H9 (cell line): Measurements from ENCODE around the gene KCNAB2. TPM values are rescaled to one million over a fixed set of nuclear protein-coding genes. Genes with fewer than 3 reads are reported as not detected.

Source experiments
- DNase-seq: peaks from one replicate; pipeline ENCODE4 v3.0.0-alpha.2; 2017
- H2AFZ ChIP-seq: one replicate; pipeline ENCODE4 v1.6.1; 2013; ENCODE audit warnings: mild to moderate bottlenecking, low read length, control low read depth, moderate library complexity
- H2AK5ac ChIP-seq: 2 replicates; pipeline ENCODE4 v1.6.1; 2013; ENCODE audit warnings: low read length, control low read depth, mixed read lengths; ENCODE audit not compliant: insufficient read length
- H2BK120ac ChIP-seq: one replicate; pipeline ENCODE4 v1.6.1; 2013; ENCODE audit warnings: low read depth, mild to moderate bottlenecking, low read length, control low read depth, inconsistent platforms; ENCODE audit not compliant: poor library complexity, severe bottlenecking
- H2BK12ac ChIP-seq: 2 replicates; pipeline ENCODE4 v1.6.1; 2013; ENCODE audit warnings: low read length, control low read depth, mixed read lengths, low read depth; ENCODE audit not compliant: insufficient read length
- H2BK15ac ChIP-seq: 2 replicates; pipeline ENCODE4 v1.6.1; 2013; ENCODE audit warnings: low read depth, low read length, control low read depth
- H2BK20ac ChIP-seq: one replicate; pipeline ENCODE4 v1.6.1; 2013; ENCODE audit warnings: low read depth, mild to moderate bottlenecking, low read length, control low read depth, inconsistent platforms; ENCODE audit not compliant: poor library complexity, severe bottlenecking
- H2BK5ac ChIP-seq: 2 replicates; pipeline ENCODE4 v1.6.1; 2013; ENCODE audit warnings: low read length, control low read depth, mixed read lengths; ENCODE audit not compliant: insufficient read length
- H3K14ac ChIP-seq: 2 replicates; pipeline ENCODE4 v1.6.1; 2013; ENCODE audit warnings: low read length, control low read depth; ENCODE audit not compliant: insufficient read depth
- H3K18ac ChIP-seq: 2 replicates; pipeline ENCODE4 v1.6.1; 2013; ENCODE audit warnings: low read depth, mild to moderate bottlenecking, mixed read lengths, low read length, control low read depth; ENCODE audit not compliant: insufficient read length
- H3K23ac ChIP-seq: 2 replicates; pipeline ENCODE4 v1.6.1; 2013; ENCODE audit warnings: low read length, control low read depth, mixed read lengths, low read depth; ENCODE audit not compliant: insufficient read length
- H3K23me2 ChIP-seq: 2 replicates; pipeline ENCODE4 v1.6.1; 2013; ENCODE audit warnings: low read depth, mild to moderate bottlenecking, mixed read lengths, low read length, control low read depth; ENCODE audit not compliant: insufficient read length, poor library complexity, severe bottlenecking
- H3K27ac ChIP-seq: 2 replicates; pipeline ENCODE4 v1.5.1; 2013; ENCODE audit warnings: low read length, control low read depth, mixed read lengths, low read depth; ENCODE audit not compliant: insufficient read length
- H3K27me3 ChIP-seq: 2 replicates; pipeline ENCODE4 v1.6.1; 2013; ENCODE audit warnings: low read length, control low read depth, inconsistent platforms; ENCODE audit not compliant: insufficient read depth
- H3K4ac ChIP-seq: 2 replicates; pipeline ENCODE4 v1.6.1; 2013; ENCODE audit warnings: low read depth, mild to moderate bottlenecking, control low read depth, inconsistent platforms, low read length, moderate library complexity
- H3K4me1 ChIP-seq: 2 replicates; pipeline ENCODE4 v1.6.1; 2013; ENCODE audit warnings: low read length, control low read depth, inconsistent platforms; ENCODE audit not compliant: insufficient read depth
- H3K4me2 ChIP-seq: 2 replicates; pipeline ENCODE4 v1.6.1; 2013; ENCODE audit warnings: low read length, control low read depth, mixed read lengths; ENCODE audit not compliant: insufficient read length, insufficient read depth
- H3K56ac ChIP-seq: 2 replicates; pipeline ENCODE4 v1.6.1; 2013; ENCODE audit warnings: low read depth, mild to moderate bottlenecking, mixed read lengths, low read length, control low read depth; ENCODE audit not compliant: insufficient read length
- H3K79me1 ChIP-seq: 2 replicates; pipeline ENCODE4 v1.6.1; 2013; ENCODE audit warnings: low read depth, mild to moderate bottlenecking, moderate library complexity, low read length, control low read depth, inconsistent platforms; ENCODE audit not compliant: insufficient read depth, poor library complexity, severe bottlenecking
- H3K79me2 ChIP-seq: 2 replicates; pipeline ENCODE4 v1.6.1; 2013; ENCODE audit warnings: low read length, control low read depth, inconsistent platforms; ENCODE audit not compliant: insufficient read depth
- H3K9ac ChIP-seq: 2 replicates; pipeline ENCODE4 v1.6.1; 2013; ENCODE audit warnings: low read length, control low read depth, mixed read lengths; ENCODE audit not compliant: insufficient read length; ENCODE audit errors: extremely low read depth
- H3K9me3 ChIP-seq: one replicate; pipeline ENCODE4 v1.6.1; 2013; ENCODE audit warnings: low read depth, low read length, inconsistent platforms; ENCODE audit not compliant: control insufficient read depth
- H3T11ph ChIP-seq: one replicate; pipeline ENCODE4 v1.6.1; 2013; ENCODE audit warnings: mild to moderate bottlenecking, low read length, control low read depth, inconsistent platforms
- H4K20me1 ChIP-seq: one replicate; pipeline ENCODE4 v1.6.1; 2013; ENCODE audit not compliant: control insufficient read depth, insufficient read length, insufficient read depth
- H4K5ac ChIP-seq: 2 replicates; pipeline ENCODE4 v1.6.1; 2013; ENCODE audit warnings: low read depth, mild to moderate bottlenecking, mixed read lengths, low read length, control low read depth; ENCODE audit not compliant: insufficient read length
- H4K8ac ChIP-seq: replicated peaks from 2 replicates; pipeline ENCODE4 v1.6.1; 2013; ENCODE audit warnings: low read length, control low read depth, mixed read lengths, low read depth; ENCODE audit not compliant: insufficient read length
- H4K91ac ChIP-seq: 2 replicates; pipeline ENCODE4 v1.6.1; 2013; ENCODE audit warnings: low read depth, mild to moderate bottlenecking, moderate library complexity, mixed read lengths, low read length, control low read depth; ENCODE audit not compliant: insufficient read length
- H3K27ac Mint-ChIP-seq, 3 experiments: 2 replicates in 2 of 3; 3 replicates in 1 of 3; pipeline ENCODE4 v1.8.0; 2020 to 2021; ENCODE audit warnings: mixed read lengths in 3 of 3, mild to moderate bottlenecking in 1 of 3, moderate library complexity in 1 of 3
- H3K27me3 Mint-ChIP-seq: 2 replicates; pipeline ENCODE4 v1.8.0; 2021; ENCODE audit warnings: low read depth, mild to moderate bottlenecking, moderate library complexity, mixed read lengths
- H3K36me3 Mint-ChIP-seq, 3 experiments: 2 replicates in 2 of 3; 3 replicates in 1 of 3; pipeline ENCODE4 v1.8.0; 2020 to 2021; ENCODE audit warnings: low read depth in 3 of 3, mixed read lengths in 3 of 3; ENCODE audit not compliant: insufficient read depth in 1 of 3
- H3K4me1 Mint-ChIP-seq, 2 experiments: 2 replicates each; pipeline ENCODE4 v1.8.0; 2020; ENCODE audit warnings: mixed read lengths in 2 of 2
- H3K4me3 Mint-ChIP-seq, 2 experiments: 2 replicates in 1 of 2; 3 replicates in 1 of 2; pipeline ENCODE4 v1.8.0; 2020 to 2021; ENCODE audit warnings: mild to moderate bottlenecking in 2 of 2, mixed read lengths in 2 of 2, moderate library complexity in 1 of 2
- H3K9me3 Mint-ChIP-seq, 2 experiments: 2 replicates in 1 of 2; 3 replicates in 1 of 2; pipeline ENCODE4 v1.8.0; 2020; ENCODE audit warnings: mild to moderate bottlenecking in 2 of 2, mixed read lengths in 2 of 2, moderate library complexity in 1 of 2
- CTCF ChIP-seq: fragments of 200-600 bp; sonication (generic); conservative IDR thresholded peaks from 3 replicates; pipeline ENCODE4 v1.8.0; 2021; ENCODE audit warnings: antibody characterized with exemption, mild to moderate bottlenecking
- WGBS: extraction: QIAGEN DNeasy Blood & Tissue Kit; methylation state at CpG from one replicate; pipeline ENCODE4 v1.1.7; 2013; ENCODE audit warnings: missing lambda C conversion rate, low lambda C conversion rate, mixed read lengths; ENCODE audit not compliant: insufficient read length; ENCODE audit errors: extremely low coverage; 5-methylcytosine and 5-hydroxymethylcytosine counted together
- total RNA-seq: library from RNA; stranded (reverse); gene quantifications from 2 replicates; pipeline ENCODE4 v1.2.1, GENCODE V29; 2021

Gene KCNAB2
- total RNA-seq, 1 experiment from 2014 or later, result 8.3 TPM

DNA sequence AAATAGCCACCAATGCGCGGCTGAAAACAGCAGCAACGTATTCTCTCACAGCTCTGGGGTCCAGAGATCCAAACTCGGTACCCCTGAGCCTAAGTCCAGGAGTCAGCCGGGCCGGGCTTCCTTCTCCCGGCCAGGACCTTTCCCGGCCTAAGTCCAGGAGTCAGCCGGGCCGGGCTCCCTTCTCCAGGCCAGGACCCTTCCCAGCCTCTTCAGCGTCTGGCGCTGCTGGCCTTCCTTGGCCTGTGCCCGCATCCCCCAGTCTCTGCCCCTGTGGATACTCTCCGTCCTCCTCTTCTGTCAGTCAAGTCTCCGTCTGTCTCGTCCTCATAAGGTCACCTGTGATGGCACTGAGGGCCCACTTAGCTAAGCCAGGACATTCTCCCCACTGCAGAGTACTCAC is 32.2 kb downstream of the KCNAB2 start:
- WGBS, result no CpG with 5 or more reads among the region's 16 CpGs
- Histone ChIP-seq H3K79me2 (no peaks in the 10 kb centered on the region), H4K8ac (no peak overlapping the region), H2BK5ac (no peak overlapping the region), H3K4me1 (no peaks in the 10 kb centered on the region), H2AK5ac (no peak overlapping the region), H2BK12ac (no peak overlapping the region), H3K18ac (no peak overlapping the region), H3K4ac (no peak overlapping the region), H3K4me2 (no peak overlapping the region), H3K14ac (no peak overlapping the region), H2BK15ac (no peak overlapping the region), H3K79me1 (no peaks in the 10 kb centered on the region), H2BK20ac (no peak overlapping the region), H3K56ac (no peak overlapping the region), H3K9me3 (no peaks in the 10 kb centered on the region), H4K20me1 (no peaks in the 10 kb centered on the region), H4K5ac (no peak overlapping the region), H3K27me3 (no peaks in the 10 kb centered on the region), H3T11ph (no peak overlapping the region), H2AFZ (no peak overlapping the region), H3K27ac (no peak overlapping the region), H3K23me2 (no peaks in the 10 kb centered on the region), H3K9ac (no peak overlapping the region), H2BK120ac (no peak overlapping the region), H3K23ac (no peak overlapping the region), H4K91ac (no peak overlapping the region)
- DNase-seq, result no peak
- Mint-ChIP-seq H3K4me3 (no peak overlapping the region), H3K4me1 (peaks cover 14 to 32% of the 10 kb centered on the region in 2 experiments), H3K27ac (no peak overlapping the region), H3K27me3 (no peaks in the 10 kb centered on the region; the same call in none of the 2 replicates), H3K36me3 (no peaks in the 10 kb centered on the region), H3K9me3 (no peaks in the 10 kb centered on the region)
- no peak for TF ChIP-seq CTCF
